ENCODE data around the gene DAPK1.

DAPK1 gene

DNA sequence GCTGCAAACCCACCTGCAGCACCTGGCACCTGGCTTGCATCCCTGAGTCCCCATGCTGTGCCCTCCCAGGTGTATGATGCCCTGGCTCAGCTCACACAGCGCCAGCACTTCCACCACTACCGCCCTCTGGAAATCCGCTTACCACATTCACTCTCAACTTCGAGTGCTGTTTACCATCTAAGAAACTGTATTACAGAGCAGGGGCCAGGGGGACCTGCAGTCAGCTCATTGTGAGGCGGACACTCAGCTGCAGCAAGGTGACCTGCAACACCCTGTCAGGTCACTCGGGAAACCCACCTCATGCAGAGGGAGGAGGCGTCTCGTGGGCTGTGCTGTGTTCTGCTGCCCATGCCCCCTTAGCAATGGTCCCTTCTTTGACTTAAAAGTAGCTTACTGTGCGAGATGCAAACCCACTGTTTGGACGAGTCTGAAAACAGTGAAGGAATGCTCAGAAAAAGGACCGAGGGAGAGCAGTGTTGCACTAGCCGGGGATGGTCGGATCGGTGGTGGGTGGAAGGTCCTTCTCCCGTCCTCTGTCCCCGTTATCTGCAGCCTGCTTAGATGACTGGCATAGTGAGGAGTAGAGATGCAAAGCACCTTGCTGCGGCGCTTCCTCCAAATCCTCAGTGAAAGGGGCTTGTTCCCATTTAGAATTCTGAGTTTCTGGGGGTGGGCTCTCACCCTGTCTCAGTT, 173.1 kb downstream of the DAPK1 start:
- no peak overlapping the region for H3K9ac ChIP-seq (ENCODE audit: low read length)
- no peak overlapping the region for H3K4me2 ChIP-seq (ENCODE audit: low read length)
- no peaks in the 10 kb centered on the region for H3K79me2 ChIP-seq (ENCODE audit: insufficient read depth, low read length)
- no peak overlapping the region for H3K27ac ChIP-seq (ENCODE audit: low read depth, low read length, poor library complexity, severe bottlenecking)
- H3K36me3 ChIP-seq (ENCODE audit: insufficient read depth, low read length) = no peaks in the 10 kb centered on the region
- H3K9me2 ChIP-seq (ENCODE audit: low read depth, low read length) = no peaks in the 10 kb centered on the region
- H3K27me3 ChIP-seq (ENCODE audit: insufficient read depth, low read length) = no peaks in the 10 kb centered on the region
- no peak for TF ChIP-seq EZH2 (IDR thresholded peaks at IDR 0.05; ENCODE audit: borderline replicate concordance, low read length)
- TF ChIP-seq, protein P1, sequence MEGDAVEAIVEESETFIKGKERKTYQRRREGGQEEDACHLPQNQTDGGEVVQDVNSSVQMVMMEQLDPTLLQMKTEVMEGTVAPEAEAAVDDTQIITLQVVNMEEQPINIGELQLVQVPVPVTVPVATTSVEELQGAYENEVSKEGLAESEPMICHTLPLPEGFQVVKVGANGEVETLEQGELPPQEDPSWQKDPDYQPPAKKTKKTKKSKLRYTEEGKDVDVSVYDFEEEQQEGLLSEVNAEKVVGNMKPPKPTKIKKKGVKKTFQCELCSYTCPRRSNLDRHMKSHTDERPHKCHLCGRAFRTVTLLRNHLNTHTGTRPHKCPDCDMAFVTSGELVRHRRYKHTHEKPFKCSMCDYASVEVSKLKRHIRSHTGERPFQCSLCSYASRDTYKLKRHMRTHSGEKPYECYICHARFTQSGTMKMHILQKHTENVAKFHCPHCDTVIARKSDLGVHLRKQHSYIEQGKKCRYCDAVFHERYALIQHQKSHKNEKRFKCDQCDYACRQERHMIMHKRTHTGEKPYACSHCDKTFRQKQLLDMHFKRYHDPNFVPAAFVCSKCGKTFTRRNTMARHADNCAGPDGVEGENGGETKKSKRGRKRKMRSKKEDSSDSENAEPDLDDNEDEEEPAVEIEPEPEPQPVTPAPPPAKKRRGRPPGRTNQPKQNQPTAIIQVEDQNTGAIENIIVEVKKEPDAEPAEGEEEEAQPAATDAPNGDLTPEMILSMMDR (IDR thresholded peaks at IDR 0.05; ENCODE audit: low read length) = no peak
- no peak overlapping the region for H2AFZ ChIP-seq (ENCODE audit: low read length)
- H3K4me3 ChIP-seq (ENCODE audit: low read depth, low read length, poor library complexity, severe bottlenecking) = no peak overlapping the region
- H3F3A ChIP-seq (ENCODE audit: insufficient read depth, low read length) = no peaks in the 10 kb centered on the region
- H4K20me1 ChIP-seq (ENCODE audit: insufficient read depth, low read length) = no peaks in the 10 kb centered on the region
- no peaks in the 10 kb centered on the region for H3K9me3 ChIP-seq (ENCODE audit: low read length)
- H3K4me1 ChIP-seq (ENCODE audit: insufficient read depth, low read length, severe bottlenecking) = no peaks in the 10 kb centered on the region

DNA sequence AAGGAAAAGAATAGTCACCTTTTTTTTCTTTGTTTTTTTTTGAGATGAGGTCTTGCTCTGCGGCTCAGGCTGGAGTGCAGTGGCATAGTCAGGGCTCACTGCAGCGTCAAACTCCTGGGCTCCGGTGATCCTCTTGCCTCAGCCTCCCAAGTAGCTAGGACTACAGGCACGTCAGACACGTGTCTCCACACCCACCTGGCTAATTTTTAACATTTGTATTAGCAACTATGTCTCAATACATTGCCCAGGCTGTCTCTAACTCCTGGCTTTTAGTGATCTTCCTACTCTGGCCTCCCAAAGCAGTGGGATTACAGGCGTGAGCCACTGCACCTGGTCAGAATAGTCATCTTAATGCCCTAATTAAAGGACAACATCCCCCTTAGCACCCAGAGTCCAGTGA, 173.8 kb downstream of the DAPK1 start:
- no peak overlapping the region for H3K9ac ChIP-seq (ENCODE audit: low read length)
- H3F3A ChIP-seq (ENCODE audit: insufficient read depth, low read length) = no peaks in the 10 kb centered on the region
- no peaks in the 10 kb centered on the region for H3K4me1 ChIP-seq (ENCODE audit: insufficient read depth, low read length, severe bottlenecking)
- H3K4me2 ChIP-seq (ENCODE audit: low read length) = no peak overlapping the region
- H3K27ac ChIP-seq (ENCODE audit: low read depth, low read length, poor library complexity, severe bottlenecking) = no peak overlapping the region
- H3K4me3 ChIP-seq (ENCODE audit: low read depth, low read length, poor library complexity, severe bottlenecking) = no peak overlapping the region
- H3K9me3 ChIP-seq (ENCODE audit: low read length) = no peaks in the 10 kb centered on the region
- H3K27me3 ChIP-seq (ENCODE audit: insufficient read depth, low read length) = no peaks in the 10 kb centered on the region
- no peak for TF ChIP-seq EZH2 (IDR thresholded peaks at IDR 0.05; ENCODE audit: borderline replicate concordance, low read length)
- TF ChIP-seq, protein P1 (IDR thresholded peaks at IDR 0.05; ENCODE audit: low read length) = no peak
- H2AFZ ChIP-seq (ENCODE audit: low read length) = no peak overlapping the region
- no peaks in the 10 kb centered on the region for H4K20me1 ChIP-seq (ENCODE audit: insufficient read depth, low read length)
- no peaks in the 10 kb centered on the region for H3K79me2 ChIP-seq (ENCODE audit: insufficient read depth, low read length)
- no peaks in the 10 kb centered on the region for H3K9me2 ChIP-seq (ENCODE audit: low read depth, low read length)
- H3K36me3 ChIP-seq (ENCODE audit: insufficient read depth, low read length) = no peaks in the 10 kb centered on the region

DNA sequence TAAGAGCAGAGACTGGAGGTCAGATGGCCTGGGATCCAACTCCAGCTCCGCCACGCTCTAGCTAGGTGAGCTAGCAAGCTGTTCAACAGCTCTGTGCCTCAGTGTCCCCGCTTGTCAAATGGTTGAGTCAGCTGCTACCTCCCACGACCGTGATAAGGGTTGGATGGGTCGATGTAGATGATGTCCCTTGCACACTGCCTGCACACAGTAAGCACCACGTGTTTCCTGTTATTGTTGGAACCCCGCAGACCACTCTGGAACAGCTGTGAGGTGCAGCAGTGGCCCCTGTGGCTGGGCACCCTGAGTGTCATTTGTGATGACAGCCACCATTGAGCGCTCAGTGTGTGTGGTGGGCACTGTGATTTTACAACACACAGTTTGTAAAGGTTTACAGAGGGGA, 174.3 kb downstream of the DAPK1 start:
- Histone ChIP-seq H3K36me3 (ENCODE audit: insufficient read depth, low read length) (no peaks in the 10 kb centered on the region), H3K4me3 (ENCODE audit: low read depth, low read length, poor library complexity, severe bottlenecking) (no peak overlapping the region), H3K4me1 (ENCODE audit: insufficient read depth, low read length, severe bottlenecking) (no peaks in the 10 kb centered on the region), H3K9ac (ENCODE audit: low read length) (no peak overlapping the region), H2AFZ (ENCODE audit: low read length) (no peak overlapping the region), H3K27ac (ENCODE audit: low read depth, low read length, poor library complexity, severe bottlenecking) (no peak overlapping the region), H3K27me3 (ENCODE audit: insufficient read depth, low read length) (no peaks in the 10 kb centered on the region), H4K20me1 (ENCODE audit: insufficient read depth, low read length) (no peaks in the 10 kb centered on the region), H3K4me2 (ENCODE audit: low read length) (no peak overlapping the region), H3F3A (ENCODE audit: insufficient read depth, low read length) (no peaks in the 10 kb centered on the region), H3K9me2 (ENCODE audit: low read depth, low read length) (no peaks in the 10 kb centered on the region), H3K9me3 (ENCODE audit: low read length) (no peaks in the 10 kb centered on the region), H3K79me2 (ENCODE audit: insufficient read depth, low read length) (no peaks in the 10 kb centered on the region)
- TF ChIP-seq, protein P1 (IDR thresholded peaks at IDR 0.05; ENCODE audit: low read length) = no peak
- no peak for TF ChIP-seq EZH2 (IDR thresholded peaks at IDR 0.05; ENCODE audit: borderline replicate concordance, low read length)

Measured in OCI-LY1 (cell line).